ENCODE measurements around the gene TRPV4.

Gene TRPV4

GRCh38 chr12:109760930-109761921, 72.0 kb downstream of the TRPV4 start:
- no peak for DNase-seq

GRCh38 chr12:109760031-109760929, 72.9 kb downstream of the TRPV4 start:
- no peak for DNase-seq

- no peak for DNase-seq
These were observed 73.6 kb downstream of the TRPV4 start for GRCh38 chr12:109759595-109759994.

GRCh38 chr12:109758426-109759420, 74.5 kb downstream of the TRPV4 start:
- no peak for DNase-seq

GRCh38 chr12:109757671-109758265, 75.4 kb downstream of the TRPV4 start:
- DNase-seq, result no peak

- no peak for DNase-seq
These were observed 76.7 kb downstream of the TRPV4 start for GRCh38 chr12:109756457-109756856.

- DNase-seq, result no peak
These were observed 79.2 kb downstream of the TRPV4 start for GRCh38 chr12:109753959-109754358.

- DNase-seq, result no peak
These were observed 80.2 kb downstream of the TRPV4 start for GRCh38 chr12:109753054-109753401.

- DNase-seq, result no peak
These were observed 80.8 kb downstream of the TRPV4 start for GRCh38 chr12:109752117-109753053.

- no peak for DNase-seq
These were observed 87.9 kb downstream of the TRPV4 start for GRCh38 chr12:109744986-109745942.

- no peak for DNase-seq
These were observed 89.2 kb downstream of the TRPV4 start for GRCh38 chr12:109744026-109744425.

- no peak for DNase-seq
These were observed 89.9 kb downstream of the TRPV4 start for GRCh38 chr12:109743076-109743910.

GRCh38 chr12:109741970-109742703, 91.1 kb downstream of the TRPV4 start:
- DNase-seq, result peak; percentile 0

GRCh38 chr12:109741286-109741969, 91.8 kb downstream of the TRPV4 start:
- DNase-seq, result no peak

GRCh38 chr12:109740694-109741245, 92.4 kb downstream of the TRPV4 start:
- DNase-seq, result no peak

GRCh38 chr12:109739747-109740693, 93.2 kb downstream of the TRPV4 start:
- DNase-seq, result peak; percentile 20
